ENCODE data around the gene SALL4. TPM values are rescaled to one million over a fixed set of nuclear protein-coding genes. Genes with fewer than 3 reads are reported as not detected.

Gene SALL4
- total RNA-seq, 1 donor from 2014 or later: 0.52 TPM

Other genes with a start within 250 kb of the SALL4 start
- 56.4 TPM for gene ATP9A, start 34.1 kb downstream of the SALL4 start, total RNA-seq

Measured in skeletal muscle tissue (tissue), 1 donor.